HG02981 (cell line): Measurements from ENCODE around the gene LCTL.

Source experiments
- ATAC-seq: cut with Tn5 transposase; IDR thresholded peaks from one replicate; pipeline ENCODE4 v1.9.1; 2021; ENCODE audit warnings: mild to moderate bottlenecking, moderate library complexity; ENCODE audit not compliant: unreplicated experiment

LCTL gene

GRCh38 chr15:66566963-66567531 lies 1.2 kb upstream of the LCTL start:
- no peak for ATAC-seq

- no peak for ATAC-seq
These were observed 607 bp downstream of the LCTL start for GRCh38 chr15:66565141-66565641.

- ATAC-seq = no peak
These were observed 1.4 kb downstream of the LCTL start for GRCh38 chr15:66564136-66565041.

- ATAC-seq = no peak
These were observed 2.2 kb downstream of the LCTL start for GRCh38 chr15:66563566-66564110.

GRCh38 chr15:66563126-66563525 lies 2.7 kb downstream of the LCTL start:
- no peak for ATAC-seq

GRCh38 chr15:66560856-66561525 lies 4.8 kb downstream of the LCTL start:
- no peak for ATAC-seq

- ATAC-seq = no peak
These were observed 7.5 kb downstream of the LCTL start for GRCh38 chr15:66558271-66558670.

- ATAC-seq = no peak
These were observed 10.1 kb downstream of the LCTL start for GRCh38 chr15:66555685-66556084.

- no peak for ATAC-seq
These were observed 20.5 kb downstream of the LCTL start for GRCh38 chr15:66545255-66545654.

GRCh38 chr15:66542896-66543295 lies 22.9 kb downstream of the LCTL start:
- ATAC-seq = no peak

- no peak for ATAC-seq
These were observed 30.7 kb downstream of the LCTL start for GRCh38 chr15:66535056-66535455.

- no peak for ATAC-seq
These were observed 41.0 kb downstream of the LCTL start for GRCh38 chr15:66524838-66525237.

GRCh38 chr15:66523926-66524325 lies 41.9 kb downstream of the LCTL start:
- ATAC-seq = no peak

GRCh38 chr15:66515901-66516322 lies 49.9 kb downstream of the LCTL start:
- ATAC-seq = no peak

- ATAC-seq = no peak
These were observed 51.2 kb downstream of the LCTL start for GRCh38 chr15:66514586-66514985.

- ATAC-seq = no peak
These were observed 57.4 kb downstream of the LCTL start for GRCh38 chr15:66508293-66508883.

GRCh38 chr15:66505818-66506217 lies 60.0 kb downstream of the LCTL start:
- no peak for ATAC-seq

- ATAC-seq = peak; percentile 9
These were observed 60.4 kb downstream of the LCTL start for GRCh38 chr15:66505430-66505811.

GRCh38 chr15:66504563-66505429 lies 61.0 kb downstream of the LCTL start, which contains the start of the genes RPL4 and ZWILCH:
Gene RPL4 (minus strand): TSS chr15:66504855. CDS start chr15:66504790, 65 bp downstream.
Gene ZWILCH (plus strand): TSS chr15:66505326. CDS start chr15:66505339, 13 bp downstream.
- peak; percentile 80 for ATAC-seq
